CD4-positive, alpha-beta T cell treated with Interleukin-17A for 1 hour (primary cell): Measurements from ENCODE around the gene C2CD4A.
A peak's percentile ranks its signal among the peaks of the same experiment; 100 is the strongest.
"Not testable (repeated sequence)": the region's sequence is repeated elsewhere in the genome, so short reads cannot be mapped to it uniquely, and the experiment has no call there.

Experiments
- DNase-seq: peaks from one replicate; pipeline ENCODE4 v3.0.0-alpha.2; 2020

The C2CD4A gene

GRCh38 chr15:62066663-62067447 is at the start of gene C2CD4A:
Gene C2CD4A, plus strand, starts transcription at chr15:62066977. Its CDS starts 637 bp downstream, at chr15:62067614.
- peak; percentile 61 for DNase-seq

- no peak for DNase-seq
These were observed 46.1 kb upstream of the C2CD4A start for GRCh38 chr15:62020576-62021160.

GRCh38 chr15:62021991-62022600 is 44.7 kb upstream of the C2CD4A start:
- DNase-seq = no peak

- no peak for DNase-seq
These were observed 40.1 kb upstream of the C2CD4A start for GRCh38 chr15:62026487-62027262.

GRCh38 chr15:62027263-62027565 is 39.6 kb upstream of the C2CD4A start:
- no peak for DNase-seq

- DNase-seq = no peak
These were observed 38.9 kb upstream of the C2CD4A start for GRCh38 chr15:62027916-62028315.

- DNase-seq = no peak
These were observed 31.4 kb upstream of the C2CD4A start for GRCh38 chr15:62035256-62035924.

GRCh38 chr15:62046078-62046743 is 20.6 kb upstream of the C2CD4A start:
- peak; percentile 10 for DNase-seq

- no peak for DNase-seq
These were observed 19.4 kb upstream of the C2CD4A start for GRCh38 chr15:62047282-62047827.

GRCh38 chr15:62048254-62048653 is 18.5 kb upstream of the C2CD4A start:
- DNase-seq = not testable (repeated sequence)

- no peak for DNase-seq
These were observed 16.7 kb upstream of the C2CD4A start for GRCh38 chr15:62050115-62050514.

GRCh38 chr15:62051166-62051565 is 15.6 kb upstream of the C2CD4A start:
- no peak for DNase-seq

- DNase-seq = no peak
These were observed 14.1 kb upstream of the C2CD4A start for GRCh38 chr15:62052713-62053112.

GRCh38 chr15:62053439-62054085 is 13.2 kb upstream of the C2CD4A start:
- no peak for DNase-seq

- DNase-seq = no peak
These were observed 11.8 kb upstream of the C2CD4A start for GRCh38 chr15:62054979-62055378.

- no peak for DNase-seq
These were observed 9.3 kb upstream of the C2CD4A start for GRCh38 chr15:62057341-62057980.

GRCh38 chr15:62058327-62059028 is 8.3 kb upstream of the C2CD4A start:
- no peak for DNase-seq

- DNase-seq = peak; percentile 30
These were observed 7.5 kb upstream of the C2CD4A start for GRCh38 chr15:62059108-62059815.

GRCh38 chr15:62059816-62060112 is 7.0 kb upstream of the C2CD4A start:
- DNase-seq = peak; percentile 75
